Measurements from ENCODE around the gene FAM83B. TPM values are rescaled to one million over a fixed set of nuclear protein-coding genes. Genes with fewer than 3 reads are reported as not detected.

Gene FAM83B
- total RNA-seq, 1 experiment from 2014 or later = 3.9 TPM

- TF ChIP-seq ATF2 (CRISPR knock-in tag; IDR thresholded peaks at IDR 0.05; ENCODE audit: borderline replicate concordance, low read depth) (no peak), FOXK1 (CRISPR knock-in tag; IDR thresholded peaks at IDR 0.05) (no peak)
Measured at GRCh38 chr6:54813892-54814291, 32.7 kb upstream of the FAM83B start (continued).

GRCh38 chr6:54817236-54817635 lies 29.3 kb upstream of the FAM83B start:
- ChIA-PET CTCF (no interaction called here), POLR2A (no interaction called here)
- DNase-seq (ENCODE audit: low spot score) (no peak), ATAC-seq (no peak)
- no peaks in the 10 kb centered on the region; the same call in 1 of the 2 replicates for H3K27me3 Mint-ChIP-seq (ENCODE audit: low read depth)
- no peak overlapping the region for H3K27ac Mint-ChIP-seq
- peaks cover 3% of the 10 kb centered on the region for H3K36me3 Mint-ChIP-seq
- H3K4me3 Mint-ChIP-seq = no peak overlapping the region
- H3K4me1 Mint-ChIP-seq = no peaks in the 10 kb centered on the region
- H3K9me3 Mint-ChIP-seq = peaks cover 5% of the 10 kb centered on the region
- TF ChIP-seq PRRX2 (CRISPR knock-in tag; IDR thresholded peaks at IDR 0.05) = no peak
- no peak for TF ChIP-seq ZNF512 (CRISPR knock-in tag; IDR thresholded peaks at IDR 0.05; ENCODE audit: borderline replicate concordance)
- TF ChIP-seq, protein P1, sequence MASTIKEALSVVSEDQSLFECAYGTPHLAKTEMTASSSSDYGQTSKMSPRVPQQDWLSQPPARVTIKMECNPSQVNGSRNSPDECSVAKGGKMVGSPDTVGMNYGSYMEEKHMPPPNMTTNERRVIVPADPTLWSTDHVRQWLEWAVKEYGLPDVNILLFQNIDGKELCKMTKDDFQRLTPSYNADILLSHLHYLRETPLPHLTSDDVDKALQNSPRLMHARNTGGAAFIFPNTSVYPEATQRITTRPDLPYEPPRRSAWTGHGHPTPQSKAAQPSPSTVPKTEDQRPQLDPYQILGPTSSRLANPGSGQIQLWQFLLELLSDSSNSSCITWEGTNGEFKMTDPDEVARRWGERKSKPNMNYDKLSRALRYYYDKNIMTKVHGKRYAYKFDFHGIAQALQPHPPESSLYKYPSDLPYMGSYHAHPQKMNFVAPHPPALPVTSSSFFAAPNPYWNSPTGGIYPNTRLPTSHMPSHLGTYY (CRISPR knock-in tag; IDR thresholded peaks at IDR 0.05) = no peak
- no peak for TF ChIP-seq NR1H2 (CRISPR knock-in tag; IDR thresholded peaks at IDR 0.05)
- TF ChIP-seq ATF1 (CRISPR knock-in tag; IDR thresholded peaks at IDR 0.05) = no peak
- TF ChIP-seq, protein P2, sequence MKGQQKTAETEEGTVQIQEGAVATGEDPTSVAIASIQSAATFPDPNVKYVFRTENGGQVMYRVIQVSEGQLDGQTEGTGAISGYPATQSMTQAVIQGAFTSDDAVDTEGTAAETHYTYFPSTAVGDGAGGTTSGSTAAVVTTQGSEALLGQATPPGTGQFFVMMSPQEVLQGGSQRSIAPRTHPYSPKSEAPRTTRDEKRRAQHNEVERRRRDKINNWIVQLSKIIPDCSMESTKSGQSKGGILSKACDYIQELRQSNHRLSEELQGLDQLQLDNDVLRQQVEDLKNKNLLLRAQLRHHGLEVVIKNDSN (CRISPR knock-in tag; IDR thresholded peaks at IDR 0.05) = no peak
- TF ChIP-seq, protein P3, sequence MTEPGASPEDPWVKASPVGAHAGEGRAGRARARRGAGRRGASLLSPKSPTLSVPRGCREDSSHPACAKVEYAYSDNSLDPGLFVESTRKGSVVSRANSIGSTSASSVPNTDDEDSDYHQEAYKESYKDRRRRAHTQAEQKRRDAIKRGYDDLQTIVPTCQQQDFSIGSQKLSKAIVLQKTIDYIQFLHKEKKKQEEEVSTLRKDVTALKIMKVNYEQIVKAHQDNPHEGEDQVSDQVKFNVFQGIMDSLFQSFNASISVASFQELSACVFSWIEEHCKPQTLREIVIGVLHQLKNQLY (CRISPR knock-in tag; IDR thresholded peaks at IDR 0.05) = no peak
- TF ChIP-seq, protein P4, sequence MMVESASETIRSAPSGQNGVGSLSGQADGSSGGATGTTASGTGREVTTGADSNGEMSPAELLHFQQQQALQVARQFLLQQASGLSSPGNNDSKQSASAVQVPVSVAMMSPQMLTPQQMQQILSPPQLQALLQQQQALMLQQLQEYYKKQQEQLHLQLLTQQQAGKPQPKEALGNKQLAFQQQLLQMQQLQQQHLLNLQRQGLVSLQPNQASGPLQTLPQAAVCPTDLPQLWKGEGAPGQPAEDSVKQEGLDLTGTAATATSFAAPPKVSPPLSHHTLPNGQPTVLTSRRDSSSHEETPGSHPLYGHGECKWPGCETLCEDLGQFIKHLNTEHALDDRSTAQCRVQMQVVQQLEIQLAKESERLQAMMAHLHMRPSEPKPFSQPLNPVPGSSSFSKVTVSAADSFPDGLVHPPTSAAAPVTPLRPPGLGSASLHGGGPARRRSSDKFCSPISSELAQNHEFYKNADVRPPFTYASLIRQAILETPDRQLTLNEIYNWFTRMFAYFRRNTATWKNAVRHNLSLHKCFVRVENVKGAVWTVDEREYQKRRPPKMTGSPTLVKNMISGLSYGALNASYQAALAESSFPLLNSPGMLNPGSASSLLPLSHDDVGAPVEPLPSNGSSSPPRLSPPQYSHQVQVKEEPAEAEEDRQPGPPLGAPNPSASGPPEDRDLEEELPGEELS (CRISPR knock-in tag; IDR thresholded peaks at IDR 0.05) = no peak
- no peak for TF ChIP-seq E2F1 (CRISPR knock-in tag; IDR thresholded peaks at IDR 0.05)
- TF ChIP-seq STAT6 (CRISPR knock-in tag; conservative IDR thresholded peaks at IDR 0.05; ENCODE audit: low read depth) = no peak
- no peak for TF ChIP-seq CDX4 (CRISPR knock-in tag; IDR thresholded peaks at IDR 0.05; ENCODE audit: borderline replicate concordance)
- no peak for TF ChIP-seq AFF4 (CRISPR knock-in tag; IDR thresholded peaks at IDR 0.05; ENCODE audit: borderline replicate concordance)
- TF ChIP-seq CREB1 (CRISPR knock-in tag; IDR thresholded peaks at IDR 0.05) = no peak
- TF ChIP-seq OVOL2 (CRISPR knock-in tag; IDR thresholded peaks at IDR 0.05; ENCODE audit: borderline replicate concordance) = no peak
- no peak for TF ChIP-seq TCF7 (CRISPR knock-in tag; IDR thresholded peaks at IDR 0.05; ENCODE audit: low read depth)
- no peak for TF ChIP-seq ZNF263 (CRISPR knock-in tag; IDR thresholded peaks at IDR 0.05; ENCODE audit: low read depth)
- TF ChIP-seq TEAD4 (CRISPR knock-in tag; IDR thresholded peaks at IDR 0.05) = no peak
